Transverse colon (tissue), 4 donors: ENCODE data around the gene NAA25. TPM values are rescaled to one million over a fixed set of nuclear protein-coding genes. Genes with fewer than 3 reads are reported as not detected.
"Not testable (repeated sequence)": the region's sequence is repeated elsewhere in the genome, so short reads cannot be mapped to it uniquely, and the experiment has no call there.

ENCODE experiments used
- DNase-seq: peaks from one replicate; pipeline ENCODE4 v3.0.0-alpha.2; 2019
- H3K27ac ChIP-seq, 4 donors: fragments of 200-600 bp; sonication (generic); 2 replicates each; pipeline ENCODE4 v1.5.1; 2016 to 2018; ENCODE audit warnings: inconsistent platforms in 4 of 4
- H3K27me3 ChIP-seq: fragments of 200-600 bp; sonication (generic); 2 replicates; pipeline ENCODE4 v1.5.1; 2017; ENCODE audit warnings: inconsistent platforms
- H3K36me3 ChIP-seq, 4 donors: fragments of 200-600 bp; sonication (generic); 2 replicates each; pipeline ENCODE4 v1.5.1; 2017 to 2019; ENCODE audit warnings: inconsistent platforms in 4 of 4
- H3K4me1 ChIP-seq, 4 donors: fragments of 200-600 bp; sonication (generic); 2 replicates each; pipeline ENCODE4 v1.5.1; 2017 to 2020; ENCODE audit warnings: inconsistent platforms in 4 of 4
- H3K4me3 ChIP-seq, 4 donors: fragments of 200-600 bp; sonication (generic); 1 replicate in 1 of 4; 2 replicates in 3 of 4; pipeline versions ENCODE4 v1.5.1 to v1.6.1; 2017 to 2019; ENCODE audit warnings: inconsistent platforms in 4 of 4
- H3K9me3 ChIP-seq, 2 donors: fragments of 200-600 bp; sonication (generic); 2 replicates each; pipeline ENCODE4 v1.5.1; 2017 to 2019; ENCODE audit warnings: inconsistent platforms in 2 of 2
- CTCF ChIP-seq, 5 experiments: fragments of 200-600 bp in 3 of 5; fragments of 450-650 bp in 2 of 5; sonication (generic) in 3 of 5; IDR thresholded peaks; 1 replicate in 2 of 5; 2 replicates in 3 of 5; pipeline ENCODE4 v1.5.1; 2016 to 2017; ENCODE audit warnings: antibody characterized with exemption in 5 of 5, inconsistent platforms in 3 of 5, mild to moderate bottlenecking in 2 of 5, moderate library complexity in 1 of 5
- EP300 ChIP-seq: sonication (generic); formaldehyde crosslinking; IDR thresholded peaks from one replicate; pipeline ENCODE4 v1.6.1; 2017; ENCODE audit warnings: antibody characterized with exemption, low read depth
- POLR2A ChIP-seq: fragments of 450-650 bp; IDR thresholded peaks from one replicate; pipeline ENCODE4 v1.6.1; 2016; ENCODE audit warnings: antibody characterized with exemption, mild to moderate bottlenecking, moderate library complexity
- POLR2AphosphoS5 ChIP-seq, 3 donors: sonication (generic); formaldehyde crosslinking; IDR thresholded peaks; one replicate each; pipeline ENCODE4 v1.6.1; 2016; ENCODE audit warnings: antibody characterized with exemption in 3 of 3
- WGBS, 2 donors: methylation state at CpG; one replicate each; pipeline ENCODE4 v1.1.5; 2018; ENCODE audit warnings: low coverage in 1 of 2; 5-methylcytosine and 5-hydroxymethylcytosine counted together
- in situ Hi-C, 4 donors: fragments of 200-750 bp; cut with MboI; loops; one replicate each; pipeline versions ENCODE4 v1.15.0 to v1.15.1; 2017; ENCODE audit warnings: low sequenced_read_pairs in 3 of 4, low pct_ligation_motif_present in 1 of 4, low pct_unique_long_range_greater_than_20kb in 1 of 4
- intact Hi-C: fragments of 100-400 bp; cut with DNase I; formaldehyde crosslinking; loops from one replicate; pipeline ENCODE4 v1.15.1; 2023; ENCODE audit warnings: low total_unique reads
- total RNA-seq, 4 donors: library from RNA; depleted of rRNA; stranded (reverse); fragments of >200 nt; gene quantifications; one replicate each; pipeline ENCODE4 v1.1.0, GENCODE V29; 2016

Gene NAA25
- total RNA-seq, 4 donors from 2014 or later: 6.7 to 63.7 (median 18.4) TPM

- Histone ChIP-seq H3K36me3 (no peaks in the 10 kb centered on the region), H3K27ac (no peak overlapping the region), H3K4me3 (no peak overlapping the region), H3K4me1 (no peaks in the 10 kb centered on the region), H3K9me3 (no peaks in the 10 kb centered on the region), H3K27me3 (no peaks in the 10 kb centered on the region)
- no peak for TF ChIP-seq POLR2A
- TF ChIP-seq CTCF (IDR thresholded peaks at IDR 0.05): no peak
- TF ChIP-seq EP300: no peak
- no peak for TF ChIP-seq POLR2AphosphoS5 (IDR thresholded peaks at IDR 0.05)
- DNase-seq: no peak
- in situ Hi-C loops: no loop called here
- 95% methylated on average over 1 of the region's 1 CpG; no CpG with 5 or more reads in 1 of the 2 donors for WGBS, 2 donors
- intact Hi-C loops: no loop called here
Observed at GRCh38 chr12:111995782-111996480, 112.7 kb downstream of the NAA25 start.

GRCh38 chr12:111994211-111995111, 114.1 kb downstream of the NAA25 start:
- in situ Hi-C loops, H3K9me3 ChIP-seq, DNase-seq, H3K27me3 ChIP-seq, intact Hi-C loops, H3K36me3 ChIP-seq, H3K4me1 ChIP-seq: not testable (repeated sequence)
- WGBS, 2 donors: 47 to 54% methylated on average over 7 to 17 of the region's 17 CpGs
- Histone ChIP-seq H3K4me3 (peak overlapping the region in 1 of 4 donors; percentile 20), H3K27ac (peak overlapping the region in 2 of 4 donors; percentile 3 to 18)

- H3K4me3 ChIP-seq: no peak overlapping the region
- WGBS, 2 donors: 73% methylated on average over 2 of the region's 2 CpGs; no CpG with 5 or more reads in 1 of the 2 donors
- peak overlapping the region in 2 of 4 donors; percentile 3 to 18 for H3K27ac ChIP-seq
- TF ChIP-seq EP300 (no peak), POLR2A (no peak), CTCF (IDR thresholded peaks at IDR 0.05) (no peak), POLR2AphosphoS5 (IDR thresholded peaks at IDR 0.05) (no peak)
- no peaks in the 10 kb centered on the region for H3K9me3 ChIP-seq
- intact Hi-C loops: no loop called here
- no peaks in the 10 kb centered on the region for H3K27me3 ChIP-seq
- in situ Hi-C loops: no loop called here
- no peak for DNase-seq
- H3K36me3 ChIP-seq: no peaks in the 10 kb centered on the region
- H3K4me1 ChIP-seq: no peaks in the 10 kb centered on the region
Observed at GRCh38 chr12:111993292-111994150, 115.1 kb downstream of the NAA25 start.

- in situ Hi-C loops (no loop called here), intact Hi-C loops (no loop called here)
- DNase-seq: no peak
- no peaks in the 10 kb centered on the region for H3K4me1 ChIP-seq
- H3K27me3 ChIP-seq: no peaks in the 10 kb centered on the region
- H3K27ac ChIP-seq: no peak overlapping the region
- 50 to 73% methylated on average over 2 to 6 of the region's 6 CpGs for WGBS, 2 donors
- no peaks in the 10 kb centered on the region for H3K9me3 ChIP-seq
- TF ChIP-seq CTCF (IDR thresholded peaks at IDR 0.05): no peak
- TF ChIP-seq POLR2A: no peak
- no peak for TF ChIP-seq POLR2AphosphoS5 (IDR thresholded peaks at IDR 0.05)
- no peak for TF ChIP-seq EP300
- no peak overlapping the region for H3K4me3 ChIP-seq
- H3K36me3 ChIP-seq: no peaks in the 10 kb centered on the region
Observed at GRCh38 chr12:111992464-111992863, 116.1 kb downstream of the NAA25 start.
